Measurements from ENCODE around the gene ATP8B4. TPM values are rescaled to one million over a fixed set of nuclear protein-coding genes. Genes with fewer than 3 reads are reported as not detected.

The ATP8B4 gene
- total RNA-seq, 1 donor from 2014 or later = 9.4 TPM

DNA sequence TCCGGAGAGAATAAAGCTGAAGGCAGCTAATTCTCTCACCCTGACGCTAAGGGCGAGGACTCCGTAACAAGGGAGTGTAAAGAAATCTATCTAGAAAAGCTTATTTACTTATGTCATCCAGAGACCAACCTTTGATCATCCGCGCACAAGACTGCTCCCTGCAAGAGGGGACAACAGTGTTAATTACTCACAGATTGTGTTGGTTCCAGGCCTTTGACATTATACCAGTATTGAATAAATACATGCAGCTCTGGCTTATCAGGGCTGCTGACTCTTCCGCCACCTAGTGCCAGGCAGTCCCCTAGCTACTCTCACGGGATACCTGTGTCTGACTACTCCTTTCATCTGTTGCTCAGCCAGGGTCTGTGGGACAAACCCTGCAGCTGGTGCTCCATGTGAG lies 286.5 kb downstream of the ATP8B4 start:
- intact Hi-C loops (cut with DNase I) = no loop called here
- peak; percentile 43 for ATAC-seq
- TF ChIP-seq, protein P1, sequence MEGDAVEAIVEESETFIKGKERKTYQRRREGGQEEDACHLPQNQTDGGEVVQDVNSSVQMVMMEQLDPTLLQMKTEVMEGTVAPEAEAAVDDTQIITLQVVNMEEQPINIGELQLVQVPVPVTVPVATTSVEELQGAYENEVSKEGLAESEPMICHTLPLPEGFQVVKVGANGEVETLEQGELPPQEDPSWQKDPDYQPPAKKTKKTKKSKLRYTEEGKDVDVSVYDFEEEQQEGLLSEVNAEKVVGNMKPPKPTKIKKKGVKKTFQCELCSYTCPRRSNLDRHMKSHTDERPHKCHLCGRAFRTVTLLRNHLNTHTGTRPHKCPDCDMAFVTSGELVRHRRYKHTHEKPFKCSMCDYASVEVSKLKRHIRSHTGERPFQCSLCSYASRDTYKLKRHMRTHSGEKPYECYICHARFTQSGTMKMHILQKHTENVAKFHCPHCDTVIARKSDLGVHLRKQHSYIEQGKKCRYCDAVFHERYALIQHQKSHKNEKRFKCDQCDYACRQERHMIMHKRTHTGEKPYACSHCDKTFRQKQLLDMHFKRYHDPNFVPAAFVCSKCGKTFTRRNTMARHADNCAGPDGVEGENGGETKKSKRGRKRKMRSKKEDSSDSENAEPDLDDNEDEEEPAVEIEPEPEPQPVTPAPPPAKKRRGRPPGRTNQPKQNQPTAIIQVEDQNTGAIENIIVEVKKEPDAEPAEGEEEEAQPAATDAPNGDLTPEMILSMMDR (IDR thresholded peaks at IDR 0.05) = no peak
- Histone ChIP-seq H3K4me3 (no peak overlapping the region), H3K4me1 (no peaks in the 10 kb centered on the region), H3K9me3 (no peaks in the 10 kb centered on the region), H3K27me3 (no peaks in the 10 kb centered on the region), H3K36me3 (no peaks in the 10 kb centered on the region), H3K27ac (no peak overlapping the region)
- DNase-seq = no peak

DNA sequence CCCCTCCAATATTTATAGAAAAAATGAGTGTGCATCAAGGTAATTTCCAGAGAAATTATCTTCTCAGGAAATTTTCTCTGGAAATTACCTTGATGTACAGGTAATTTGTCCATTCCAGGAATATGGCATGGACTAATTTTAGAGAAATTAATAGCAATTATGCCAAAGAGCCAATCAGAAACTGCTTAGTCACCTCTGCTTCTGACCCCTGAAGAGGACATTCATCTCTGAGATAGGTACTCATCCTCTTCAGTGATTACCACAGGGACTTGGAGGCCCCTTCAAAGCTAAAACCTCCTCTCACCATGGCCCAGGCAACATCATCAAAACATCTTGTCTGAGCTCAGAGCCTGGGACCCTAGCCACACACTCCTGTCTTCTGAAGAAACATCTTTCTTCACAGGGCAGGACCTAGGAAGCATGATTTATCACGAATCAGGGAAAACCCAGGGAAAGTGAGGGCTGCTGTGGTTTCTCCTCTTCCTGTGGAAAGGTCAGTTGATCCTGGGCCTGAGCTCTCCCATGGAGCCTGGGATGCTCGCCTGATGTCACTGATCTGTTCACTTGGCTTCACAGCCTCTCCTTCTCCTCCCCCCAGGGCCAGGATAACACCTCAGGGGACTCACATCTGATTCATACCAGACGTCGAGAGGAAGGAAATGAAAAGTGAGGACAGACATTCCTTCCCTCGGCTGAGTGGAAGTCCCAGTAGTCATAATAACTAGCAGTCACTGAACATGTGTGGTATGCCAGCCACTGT lies 287.6 kb downstream of the ATP8B4 start:
- intact Hi-C loops (cut with DNase I) = no loop called here
- no peaks in the 10 kb centered on the region for H3K9me3 ChIP-seq
- no peaks in the 10 kb centered on the region for H3K36me3 ChIP-seq
- no peaks in the 10 kb centered on the region for H3K4me1 ChIP-seq
- peak; percentile 37 for ATAC-seq
- TF ChIP-seq, protein P1 (IDR thresholded peaks at IDR 0.05) = no peak
- H3K27ac ChIP-seq = no peak overlapping the region
- no peaks in the 10 kb centered on the region for H3K27me3 ChIP-seq
- H3K4me3 ChIP-seq = no peak overlapping the region
- DNase-seq = no peak

DNA sequence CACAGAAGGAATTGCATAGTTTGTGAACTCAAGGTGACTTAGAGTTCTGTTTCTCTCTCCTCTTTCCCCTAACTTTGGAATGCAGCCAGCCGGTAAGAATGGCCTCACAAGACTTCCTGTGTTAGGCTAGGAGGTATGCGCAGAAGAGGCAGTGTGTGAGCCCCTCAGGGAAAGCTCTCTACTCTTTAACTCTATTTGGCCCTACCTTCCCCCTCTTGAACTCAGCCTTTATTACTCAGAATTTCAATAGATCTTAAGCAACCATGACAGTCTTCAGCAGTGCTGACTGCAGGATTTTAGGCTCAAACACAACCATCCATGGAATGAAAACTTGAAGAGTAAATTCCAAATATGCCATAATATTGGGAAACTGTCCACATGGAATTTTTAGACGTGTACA lies 288.6 kb downstream of the ATP8B4 start:
- DNase-seq = no peak
- no peaks in the 10 kb centered on the region for H3K27me3 ChIP-seq
- no peak overlapping the region for H3K4me3 ChIP-seq
- no peaks in the 10 kb centered on the region for H3K36me3 ChIP-seq
- no peaks in the 10 kb centered on the region for H3K9me3 ChIP-seq
- H3K4me1 ChIP-seq = no peaks in the 10 kb centered on the region
- no peak for ATAC-seq
- intact Hi-C loops (cut with DNase I) = no loop called here
- TF ChIP-seq, protein P1 (IDR thresholded peaks at IDR 0.05) = no peak
- H3K27ac ChIP-seq = no peak overlapping the region

DNA sequence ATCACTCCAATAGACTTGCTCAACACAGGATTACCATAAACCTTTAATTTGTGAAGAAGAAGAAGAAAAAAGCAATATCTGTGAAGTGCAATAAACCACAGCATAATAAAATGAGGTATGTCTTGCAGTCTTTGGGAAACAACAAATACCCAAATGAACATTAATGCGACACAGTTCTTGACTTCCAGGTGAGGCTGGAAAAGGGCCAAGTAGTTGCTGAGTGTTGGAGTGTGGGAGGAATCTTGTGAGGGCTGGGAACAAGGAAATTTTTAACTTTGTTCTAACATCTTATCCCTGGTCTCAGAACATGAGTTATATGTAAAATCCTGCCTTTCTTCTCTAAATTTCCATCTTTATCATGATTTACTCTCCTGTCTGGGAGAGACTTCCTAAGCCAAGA lies 291.7 kb downstream of the ATP8B4 start:
- Histone ChIP-seq H3K4me1 (no peaks in the 10 kb centered on the region), H3K27ac (no peak overlapping the region), H3K4me3 (no peak overlapping the region), H3K36me3 (no peaks in the 10 kb centered on the region), H3K9me3 (no peaks in the 10 kb centered on the region), H3K27me3 (no peaks in the 10 kb centered on the region)
- intact Hi-C loops (cut with DNase I) = no loop called here
- ATAC-seq = no peak
- TF ChIP-seq, protein P1 (IDR thresholded peaks at IDR 0.05) = no peak
- no peak for DNase-seq

DNA sequence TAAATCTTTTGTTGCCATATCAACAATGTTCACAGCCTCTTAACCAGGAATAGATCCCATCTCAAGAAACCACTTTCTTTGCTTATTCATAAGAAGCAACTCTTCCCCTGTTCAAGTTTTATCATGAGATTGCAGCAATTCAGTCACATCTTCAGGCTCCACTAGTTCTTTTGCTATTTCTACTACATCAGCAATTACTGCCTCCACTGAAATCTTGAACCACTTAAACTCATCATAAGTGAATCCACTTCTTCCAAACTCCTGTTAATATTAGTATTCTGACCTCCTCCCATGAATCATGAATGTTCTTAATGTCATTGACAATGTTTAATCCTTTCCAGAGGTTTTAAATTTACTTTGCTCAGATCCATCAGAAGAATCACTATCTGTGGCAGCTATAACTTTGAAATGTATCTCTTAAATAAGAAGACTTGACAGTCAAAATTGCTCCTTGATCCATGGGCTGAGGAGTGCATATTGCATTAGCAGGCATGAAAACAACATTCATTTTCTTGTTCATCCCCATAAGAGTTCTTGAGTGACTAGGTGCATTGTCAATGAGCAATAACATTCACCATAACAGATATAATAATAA lies 292.3 kb downstream of the ATP8B4 start:
- intact Hi-C loops (cut with DNase I) = no loop called here
- no peaks in the 10 kb centered on the region for H3K4me1 ChIP-seq
- ATAC-seq = no peak
- no peak overlapping the region for H3K27ac ChIP-seq
- H3K4me3 ChIP-seq = no peak overlapping the region
- no peaks in the 10 kb centered on the region for H3K36me3 ChIP-seq
- TF ChIP-seq, protein P1 (IDR thresholded peaks at IDR 0.05) = no peak
- no peaks in the 10 kb centered on the region for H3K9me3 ChIP-seq
- no peaks in the 10 kb centered on the region for H3K27me3 ChIP-seq
- DNase-seq = no peak

Data from upper lobe of right lung (tissue), 1 donor.